Measurements from ENCODE around the gene CCDC150. TPM values are rescaled to one million over a fixed set of nuclear protein-coding genes. Genes with fewer than 3 reads are reported as not detected.
"Not testable (repeated sequence)": the region's sequence is repeated elsewhere in the genome, so short reads cannot be mapped to it uniquely, and the experiment has no call there.

CCDC150 gene
- total RNA-seq, 6 donors from 2014 or later: 1.2 to 4.2 (median 2.3) TPM

DNA sequence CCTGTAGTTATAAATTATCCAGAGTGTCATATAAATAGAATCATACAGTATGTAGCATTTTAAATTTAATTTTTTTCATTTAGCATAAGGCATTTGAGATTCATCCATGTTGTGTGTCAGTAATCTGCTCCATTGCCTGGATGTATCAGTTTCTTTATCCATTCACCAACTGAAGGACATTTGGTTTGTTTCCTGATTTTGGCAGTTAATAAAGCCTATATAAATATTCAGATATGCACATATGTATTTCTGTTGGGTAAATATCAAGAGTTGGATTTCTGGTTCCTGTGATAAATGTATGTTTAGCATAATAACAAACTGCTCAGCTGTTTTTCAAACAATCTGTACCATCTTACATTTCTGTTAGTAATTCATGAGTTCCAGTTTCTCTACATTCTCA, 39.9 kb downstream of the CCDC150 start:
- ATAC-seq (ENCODE audit: low FRiP score in 2 of 2): no peak
- H3K27me3 ChIP-seq: no peaks in the 10 kb centered on the region
- no peak overlapping the region for H3K4me3 ChIP-seq
- TF ChIP-seq, protein P1, sequence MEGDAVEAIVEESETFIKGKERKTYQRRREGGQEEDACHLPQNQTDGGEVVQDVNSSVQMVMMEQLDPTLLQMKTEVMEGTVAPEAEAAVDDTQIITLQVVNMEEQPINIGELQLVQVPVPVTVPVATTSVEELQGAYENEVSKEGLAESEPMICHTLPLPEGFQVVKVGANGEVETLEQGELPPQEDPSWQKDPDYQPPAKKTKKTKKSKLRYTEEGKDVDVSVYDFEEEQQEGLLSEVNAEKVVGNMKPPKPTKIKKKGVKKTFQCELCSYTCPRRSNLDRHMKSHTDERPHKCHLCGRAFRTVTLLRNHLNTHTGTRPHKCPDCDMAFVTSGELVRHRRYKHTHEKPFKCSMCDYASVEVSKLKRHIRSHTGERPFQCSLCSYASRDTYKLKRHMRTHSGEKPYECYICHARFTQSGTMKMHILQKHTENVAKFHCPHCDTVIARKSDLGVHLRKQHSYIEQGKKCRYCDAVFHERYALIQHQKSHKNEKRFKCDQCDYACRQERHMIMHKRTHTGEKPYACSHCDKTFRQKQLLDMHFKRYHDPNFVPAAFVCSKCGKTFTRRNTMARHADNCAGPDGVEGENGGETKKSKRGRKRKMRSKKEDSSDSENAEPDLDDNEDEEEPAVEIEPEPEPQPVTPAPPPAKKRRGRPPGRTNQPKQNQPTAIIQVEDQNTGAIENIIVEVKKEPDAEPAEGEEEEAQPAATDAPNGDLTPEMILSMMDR (IDR thresholded peaks at IDR 0.05): no peak
- no peak for TF ChIP-seq EP300 (IDR thresholded peaks at IDR 0.05)
- TF ChIP-seq POLR2A (IDR thresholded peaks at IDR 0.05): no peak
- no peak for TF ChIP-seq POLR2AphosphoS5 (IDR thresholded peaks at IDR 0.05)
- H3K4me1 ChIP-seq: no peaks in the 10 kb centered on the region
- no peaks in the 10 kb centered on the region for H3K36me3 ChIP-seq
- no peak for DNase-seq
- H3K9me3 ChIP-seq: peaks cover 0 to 7% (median under 1%) of the 10 kb centered on the region in 4 donors
- no peak overlapping the region for H3K27ac ChIP-seq

DNA sequence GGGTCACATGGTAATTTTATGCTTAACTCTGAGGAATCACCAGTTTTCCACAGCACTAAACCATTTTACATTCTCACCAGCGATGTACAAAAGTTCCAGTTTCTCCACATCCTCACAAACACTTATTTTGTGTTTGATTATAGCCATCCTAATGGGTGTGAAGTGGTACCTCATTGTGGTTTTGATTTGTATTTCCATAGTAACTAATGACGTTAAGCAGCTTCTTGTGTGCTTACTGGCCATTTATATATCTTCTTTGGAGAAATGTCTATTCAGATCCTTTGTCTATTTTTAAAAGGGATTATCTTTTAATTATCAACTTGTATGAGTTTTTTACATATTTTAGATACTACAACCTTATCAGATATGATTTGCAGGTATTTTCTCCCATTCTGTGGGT, 42.0 kb downstream of the CCDC150 start:
- peaks cover 0 to 9% (median 8%) of the 10 kb centered on the region in 4 donors for H3K9me3 ChIP-seq
- H3K4me3 ChIP-seq: no peak overlapping the region
- TF ChIP-seq EP300 (IDR thresholded peaks at IDR 0.05): no peak
- TF ChIP-seq, protein P1 (IDR thresholded peaks at IDR 0.05): no peak
- TF ChIP-seq POLR2A (IDR thresholded peaks at IDR 0.05): no peak
- TF ChIP-seq POLR2AphosphoS5 (IDR thresholded peaks at IDR 0.05): no peak
- ATAC-seq (ENCODE audit: low FRiP score in 2 of 2) (no peak), DNase-seq (no peak)
- no peaks in the 10 kb centered on the region for H3K36me3 ChIP-seq
- H3K27me3 ChIP-seq: no peaks in the 10 kb centered on the region
- WGBS, 2 donors: 94 to 95% methylated on average over 2 of the region's 2 CpGs
- no peaks in the 10 kb centered on the region for H3K4me1 ChIP-seq
- H3K27ac ChIP-seq: no peak overlapping the region

DNA sequence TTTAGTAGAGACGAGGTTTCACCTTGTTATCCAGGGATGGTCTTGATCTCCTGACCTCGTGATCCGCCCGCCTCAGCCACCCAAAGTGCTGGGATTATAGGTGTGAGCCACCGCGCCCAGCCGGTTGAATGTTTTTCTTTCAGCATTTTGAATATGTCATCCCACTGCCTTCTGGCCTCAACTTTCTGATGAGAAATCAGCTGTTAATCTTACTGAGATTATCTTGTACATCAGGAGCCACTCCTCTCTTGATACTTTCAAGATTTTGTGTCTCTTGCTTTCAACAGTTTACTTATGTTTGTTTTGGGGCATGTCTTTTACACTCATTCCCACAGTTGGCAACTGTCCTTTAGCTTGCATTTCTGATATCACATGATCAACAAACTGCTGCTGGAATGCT, 46.3 kb downstream of the CCDC150 start:
- DNase-seq (no peak), ATAC-seq (ENCODE audit: low FRiP score in 2 of 2) (no peak)
- no peaks in the 10 kb centered on the region for H3K4me1 ChIP-seq
- 93 to 95% methylated on average over 7 of the region's 7 CpGs for WGBS, 2 donors
- no peak overlapping the region for H3K27ac ChIP-seq
- no peaks in the 10 kb centered on the region for H3K27me3 ChIP-seq
- H3K9me3 ChIP-seq: peaks cover 0 to 10% (median 8%) of the 10 kb centered on the region in 4 donors
- H3K4me3 ChIP-seq: no peak overlapping the region
- no peaks in the 10 kb centered on the region for H3K36me3 ChIP-seq
- TF ChIP-seq EP300 (IDR thresholded peaks at IDR 0.05): no peak
- TF ChIP-seq, protein P1 (IDR thresholded peaks at IDR 0.05): no peak
- TF ChIP-seq POLR2A (IDR thresholded peaks at IDR 0.05): no peak
- no peak for TF ChIP-seq POLR2AphosphoS5 (IDR thresholded peaks at IDR 0.05)

DNA sequence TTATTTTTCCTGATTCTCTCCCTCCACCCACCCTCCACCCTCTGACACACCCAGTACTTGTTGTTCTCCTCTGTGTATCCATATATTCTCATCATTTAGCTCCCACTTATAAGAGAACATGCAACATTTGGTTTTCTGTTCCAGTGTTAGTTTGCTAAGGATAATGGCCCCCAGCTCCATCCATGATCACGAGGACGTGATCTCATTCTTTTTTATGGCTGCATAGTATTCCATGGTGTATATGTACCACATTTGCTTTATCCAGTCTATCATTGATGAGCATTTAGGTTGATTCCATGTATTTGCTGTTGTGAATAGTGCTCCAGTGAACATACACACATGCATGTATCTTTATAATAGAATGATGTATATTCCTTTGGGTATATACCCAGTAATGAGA, 47.2 kb downstream of the CCDC150 start:
- not testable (repeated sequence) for H3K4me3 ChIP-seq; H3K27ac ChIP-seq; H3K4me1 ChIP-seq; DNase-seq; H3K9me3 ChIP-seq; H3K27me3 ChIP-seq; H3K36me3 ChIP-seq; ATAC-seq (ENCODE audit: low FRiP score in 2 of 2)
- WGBS, 2 donors: 98% methylated on average over 2 of the region's 2 CpGs

DNA sequence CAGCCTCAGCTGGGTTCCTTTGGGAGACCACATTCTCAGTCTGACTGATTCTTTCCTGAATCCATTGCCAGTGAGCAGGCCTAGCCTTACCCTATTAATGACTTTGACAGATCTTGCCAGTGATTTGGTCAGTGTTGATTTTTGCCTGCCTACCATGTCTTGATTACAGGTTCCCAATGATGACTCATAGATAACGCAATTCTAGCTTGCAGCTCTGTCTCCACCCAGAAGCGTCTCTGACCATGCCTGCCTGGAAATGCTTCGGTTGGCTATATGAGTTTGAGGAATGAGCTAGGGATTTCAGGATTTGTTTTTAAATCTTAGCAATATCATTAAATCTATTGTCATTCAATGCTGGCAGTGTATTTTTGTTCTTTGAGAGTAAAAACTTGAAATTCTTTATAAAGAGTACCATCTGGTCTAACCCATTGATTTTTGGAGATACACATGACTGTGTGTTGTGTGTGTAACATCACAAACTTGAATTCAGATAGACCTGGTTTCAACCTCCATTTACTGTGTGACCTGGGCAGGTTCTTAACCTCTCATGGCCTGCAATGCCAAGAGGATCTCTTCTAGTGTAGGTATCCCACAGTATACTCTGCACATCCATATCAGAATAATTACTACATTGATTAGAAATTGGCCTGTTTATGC, 57.0 kb downstream of the CCDC150 start:
- no peak for TF ChIP-seq EP300 (IDR thresholded peaks at IDR 0.05)
- TF ChIP-seq, protein P1 (IDR thresholded peaks at IDR 0.05): no peak
- no peak for TF ChIP-seq POLR2AphosphoS5 (IDR thresholded peaks at IDR 0.05)
- no peak for TF ChIP-seq POLR2A (IDR thresholded peaks at IDR 0.05)
- no peaks in the 10 kb centered on the region for H3K4me1 ChIP-seq
- no peaks in the 10 kb centered on the region for H3K27me3 ChIP-seq
- 87 to 88% methylated on average over 3 of the region's 3 CpGs for WGBS, 2 donors
- no peaks in the 10 kb centered on the region for H3K36me3 ChIP-seq
- no peaks in the 10 kb centered on the region for H3K9me3 ChIP-seq
- H3K27ac ChIP-seq: no peak overlapping the region
- no peak overlapping the region for H3K4me3 ChIP-seq
- ATAC-seq (ENCODE audit: low FRiP score in 2 of 2) (peak in 1 of 2 donors; percentile 95), DNase-seq (no peak)

Measured in upper lobe of left lung (tissue), 6 donors.